Parathyroid adenoma (tissue), 2 donors: ENCODE data around the gene PPP1R9B.

ENCODE experiments used
- H2AFZ ChIP-seq: fragments of 300-600 bp; sonication (generic); one replicate; pipeline ENCODE4 v1.7.0; 2017; ENCODE audit warnings: antibody characterized with exemption, mild to moderate bottlenecking
- H3K27ac ChIP-seq: fragments of 300-600 bp; sonication (generic); one replicate; pipeline ENCODE4 v1.7.0; 2017
- H3K27me3 ChIP-seq: fragments of 300-600 bp; sonication (generic); one replicate; pipeline ENCODE4 v1.7.0; 2017; ENCODE audit warnings: low read length; ENCODE audit not compliant: control insufficient read depth, insufficient read depth
- H3K36me3 ChIP-seq: fragments of 300-600 bp; sonication (generic); one replicate; pipeline ENCODE4 v1.7.0; 2017; ENCODE audit warnings: low read length; ENCODE audit not compliant: control insufficient read depth, insufficient read depth
- H3K4me1 ChIP-seq: fragments of 300-600 bp; sonication (generic); one replicate; pipeline ENCODE4 v1.7.0; 2017; ENCODE audit warnings: control low read depth
- H3K4me2 ChIP-seq: fragments of 300-600 bp; sonication (generic); one replicate; pipeline ENCODE4 v1.7.0; 2017; ENCODE audit warnings: low read length
- H3K4me3 ChIP-seq: fragments of 300-600 bp; sonication (generic); one replicate; pipeline ENCODE4 v1.7.0; 2017; ENCODE audit warnings: low read depth, low read length
- H3K79me2 ChIP-seq: fragments of 300-600 bp; sonication (generic); one replicate; pipeline ENCODE4 v1.7.0; 2017; ENCODE audit warnings: control low read depth
- H3K9ac ChIP-seq: fragments of 300-600 bp; sonication (generic); one replicate; pipeline ENCODE4 v1.7.0; 2017; ENCODE audit warnings: mild to moderate bottlenecking
- H3K9me3 ChIP-seq: fragments of 300-600 bp; sonication (generic); one replicate; pipeline ENCODE4 v1.7.0; 2017; ENCODE audit warnings: low read length; ENCODE audit not compliant: control insufficient read depth
- CTCF ChIP-seq: fragments of 300-600 bp; sonication (generic); IDR thresholded peaks from one replicate; pipeline ENCODE4 v1.7.0; 2017; ENCODE audit warnings: antibody characterized with exemption, mild to moderate bottlenecking
- donor health status: primary hyperparathyroidism.

Gene PPP1R9B

GRCh38 chr17:50103252-50103651 is 47.2 kb downstream of the PPP1R9B start:
- no peaks in the 10 kb centered on the region for H3K36me3 ChIP-seq
- no peak overlapping the region for H2AFZ ChIP-seq
- H3K9me3 ChIP-seq, result no peaks in the 10 kb centered on the region
- H3K27ac ChIP-seq, result no peak overlapping the region
- no peak overlapping the region for H3K4me3 ChIP-seq
- no peak overlapping the region for H3K4me2 ChIP-seq
- H3K4me1 ChIP-seq, result peaks cover 17% of the 10 kb centered on the region
- H3K27me3 ChIP-seq, result no peaks in the 10 kb centered on the region
- no peak overlapping the region for H3K9ac ChIP-seq
- no peak for TF ChIP-seq CTCF
- peaks cover 3% of the 10 kb centered on the region for H3K79me2 ChIP-seq

- peaks cover 3% of the 10 kb centered on the region for H3K79me2 ChIP-seq
- no peak for TF ChIP-seq CTCF
- peaks cover 17% of the 10 kb centered on the region for H3K4me1 ChIP-seq
- H2AFZ ChIP-seq, result no peak overlapping the region
- H3K9ac ChIP-seq, result no peak overlapping the region
- H3K27ac ChIP-seq, result no peak overlapping the region
- no peaks in the 10 kb centered on the region for H3K27me3 ChIP-seq
- H3K36me3 ChIP-seq, result no peaks in the 10 kb centered on the region
- no peak overlapping the region for H3K4me2 ChIP-seq
- H3K9me3 ChIP-seq, result no peaks in the 10 kb centered on the region
- H3K4me3 ChIP-seq, result no peak overlapping the region
Observed at GRCh38 chr17:50102164-50102991, 48.1 kb downstream of the PPP1R9B start.

- no peak overlapping the region for H2AFZ ChIP-seq
- peaks cover 20% of the 10 kb centered on the region for H3K4me1 ChIP-seq
- H3K27me3 ChIP-seq, result no peaks in the 10 kb centered on the region
- TF ChIP-seq CTCF, result no peak
- no peaks in the 10 kb centered on the region for H3K36me3 ChIP-seq
- no peaks in the 10 kb centered on the region for H3K9me3 ChIP-seq
- no peak overlapping the region for H3K9ac ChIP-seq
- no peak overlapping the region for H3K4me2 ChIP-seq
- peaks cover 3% of the 10 kb centered on the region for H3K79me2 ChIP-seq
- H3K27ac ChIP-seq, result no peak overlapping the region
- H3K4me3 ChIP-seq, result no peak overlapping the region
Observed at GRCh38 chr17:50101346-50102163, 48.9 kb downstream of the PPP1R9B start.

- Histone ChIP-seq H3K36me3 (no peaks in the 10 kb centered on the region), H3K4me1 (peaks cover 20% of the 10 kb centered on the region), H3K4me3 (no peak overlapping the region), H3K9ac (no peak overlapping the region), H3K4me2 (no peak overlapping the region), H3K27me3 (no peaks in the 10 kb centered on the region), H3K79me2 (peaks cover 3% of the 10 kb centered on the region), H3K27ac (no peak overlapping the region), H2AFZ (no peak overlapping the region), H3K9me3 (no peaks in the 10 kb centered on the region)
- TF ChIP-seq CTCF, result no peak
Observed at GRCh38 chr17:50100921-50101345, 49.5 kb downstream of the PPP1R9B start.
